GM18519 (cell line): Measurements from ENCODE around the gene C11orf86.

Experiments used
- ATAC-seq: cut with Tn5 transposase; IDR thresholded peaks from one replicate; pipeline ENCODE4 v1.9.1; 2021; ENCODE audit warnings: mild to moderate bottlenecking, moderate library complexity; ENCODE audit not compliant: unreplicated experiment, low FRiP score

The C11orf86 gene

DNA sequence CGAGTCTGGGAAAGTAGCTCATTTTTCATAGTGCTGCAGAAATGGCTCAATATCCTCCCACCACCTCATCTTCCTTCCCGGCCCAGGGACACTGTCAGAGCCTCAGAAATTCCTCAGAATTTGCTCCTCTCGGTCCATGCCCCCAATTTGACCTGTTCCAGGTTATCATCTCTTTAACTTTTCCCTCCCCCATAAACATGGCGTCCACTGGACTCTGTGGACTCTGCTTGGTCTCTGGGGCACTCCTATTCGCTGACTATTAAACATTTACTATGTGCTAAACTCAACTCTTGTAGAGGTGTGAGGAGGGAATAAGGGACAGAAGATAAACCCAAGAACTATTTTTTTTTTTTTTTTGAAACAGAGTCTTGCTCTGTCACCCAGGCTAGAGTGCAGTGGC is 8.8 kb upstream of the C11orf86 start:
- no peak for ATAC-seq

- no peak for ATAC-seq
Observed at GRCh38 chr11:66967670-66968425, 7.3 kb upstream of the C11orf86 start.

GRCh38 chr11:66969584-66970225 is 5.4 kb upstream of the C11orf86 start:
- no peak for ATAC-seq

DNA sequence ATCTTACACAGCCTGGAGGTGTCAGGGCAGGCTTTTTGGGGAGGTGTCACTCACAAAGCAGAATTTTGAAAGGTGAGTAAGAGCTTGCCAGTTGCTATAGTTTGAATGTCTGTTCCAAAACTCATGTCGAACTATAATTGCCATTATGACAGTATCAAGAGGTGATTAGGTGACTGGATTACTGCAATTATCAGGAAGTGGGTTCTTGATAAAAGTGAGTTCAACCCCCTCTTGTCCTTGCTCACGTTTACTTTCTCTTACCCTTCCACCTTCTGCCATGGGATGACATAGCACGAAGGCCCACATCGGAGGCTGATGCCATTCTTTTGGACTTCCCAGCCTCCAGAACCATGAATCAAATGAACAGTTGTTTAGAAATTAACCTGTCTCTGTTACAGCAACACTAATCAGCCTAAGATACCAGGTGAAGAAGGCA is 4.7 kb upstream of the C11orf86 start:
- ATAC-seq = no peak

GRCh38 chr11:66970807-66971442 is 4.2 kb upstream of the C11orf86 start:
- ATAC-seq = no peak

GRCh38 chr11:66971488-66971887 is 3.6 kb upstream of the C11orf86 start:
- ATAC-seq = no peak

DNA sequence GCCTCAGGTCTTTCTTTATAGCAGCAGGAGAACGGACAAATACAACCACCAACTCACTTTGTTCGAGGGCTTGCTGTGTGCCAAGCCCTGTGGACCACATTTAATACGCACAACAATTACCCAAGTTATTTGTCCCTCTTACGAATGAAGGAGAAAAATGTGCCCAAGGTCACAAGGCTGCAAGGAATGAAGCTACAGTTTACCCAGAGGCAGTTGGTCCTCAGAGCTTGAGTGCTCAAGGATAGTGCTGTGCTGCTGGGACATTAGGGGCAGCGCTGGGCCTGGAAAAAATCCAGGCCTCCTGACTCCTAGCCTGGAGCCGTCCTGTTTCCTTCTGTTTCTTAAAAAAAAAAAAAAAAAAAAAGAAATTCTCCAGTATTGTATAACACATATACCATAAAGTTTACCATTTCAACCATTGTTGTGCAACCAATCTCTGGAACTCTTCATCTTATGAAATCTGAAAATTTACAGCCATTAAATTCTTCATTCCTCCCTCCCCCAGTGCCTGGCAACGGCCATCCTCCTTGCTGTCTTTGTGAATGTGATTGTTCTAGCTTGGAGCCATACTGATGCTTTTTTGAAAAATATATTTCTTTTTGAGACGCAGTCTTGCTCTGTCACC is 1.0 kb upstream of the C11orf86 start:
- ATAC-seq = no peak

GRCh38 chr11:66975405-66976027 is 412 bp downstream of the C11orf86 start:
- no peak for ATAC-seq

DNA sequence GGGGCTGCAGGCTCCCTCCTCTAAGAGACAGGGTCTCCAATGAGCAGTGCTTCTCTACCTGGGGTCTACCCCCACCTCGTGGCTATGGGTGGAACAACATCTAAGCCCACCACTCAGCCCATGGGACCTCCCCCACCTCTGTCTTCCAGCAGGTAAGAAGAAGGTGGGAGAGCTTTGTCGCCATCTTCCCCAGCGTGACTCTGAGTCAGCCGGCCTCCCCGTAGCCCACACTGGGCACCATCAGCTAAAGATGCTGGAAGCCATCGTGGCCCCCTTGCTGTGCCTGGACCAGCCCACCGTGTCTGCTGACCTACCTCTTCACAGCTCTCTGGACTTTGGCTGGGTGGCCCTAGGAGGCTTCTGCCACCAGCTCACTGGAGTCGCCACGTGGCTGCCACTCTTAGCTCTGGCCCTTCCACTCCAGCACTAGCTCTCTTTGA is 944 bp downstream of the C11orf86 start:
- ATAC-seq = no peak

GRCh38 chr11:66976925-66977324 is 1.8 kb downstream of the C11orf86 start:
- ATAC-seq = no peak

- ATAC-seq = no peak
Observed at GRCh38 chr11:66978229-66978628, 3.1 kb downstream of the C11orf86 start.

- no peak for ATAC-seq
Observed at GRCh38 chr11:66978717-66979116, 3.6 kb downstream of the C11orf86 start.

DNA sequence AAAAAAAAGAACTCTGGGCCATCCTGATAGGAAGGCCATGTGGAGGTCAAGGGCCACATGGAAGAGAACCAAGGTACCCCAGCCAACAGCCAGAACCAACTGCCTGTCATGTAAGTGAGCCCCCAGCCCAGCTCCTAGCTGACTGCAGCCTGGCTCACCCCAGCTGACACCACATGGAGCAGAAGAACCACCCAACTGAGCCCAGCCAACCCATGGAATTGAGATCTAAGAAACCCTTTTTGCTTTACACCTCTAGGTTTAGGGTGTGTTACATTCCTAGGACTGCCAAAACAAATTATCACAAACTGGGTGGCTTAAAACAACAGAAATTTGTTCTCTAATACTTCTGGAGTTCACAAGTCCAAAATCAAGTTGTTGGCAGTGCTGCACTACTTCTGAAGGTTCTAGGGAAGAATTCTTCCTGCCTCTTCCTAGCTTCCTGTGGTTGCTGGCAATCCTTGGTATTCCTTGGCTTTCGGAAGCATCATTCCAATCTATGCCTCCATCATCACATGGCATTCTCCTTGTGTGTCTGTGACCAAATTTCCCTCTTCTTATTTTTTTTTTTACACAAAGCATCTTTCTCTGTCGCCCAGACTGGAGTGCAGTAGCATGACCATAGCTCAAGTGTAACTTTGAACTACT is 4.4 kb downstream of the C11orf86 start:
- ATAC-seq = no peak

DNA sequence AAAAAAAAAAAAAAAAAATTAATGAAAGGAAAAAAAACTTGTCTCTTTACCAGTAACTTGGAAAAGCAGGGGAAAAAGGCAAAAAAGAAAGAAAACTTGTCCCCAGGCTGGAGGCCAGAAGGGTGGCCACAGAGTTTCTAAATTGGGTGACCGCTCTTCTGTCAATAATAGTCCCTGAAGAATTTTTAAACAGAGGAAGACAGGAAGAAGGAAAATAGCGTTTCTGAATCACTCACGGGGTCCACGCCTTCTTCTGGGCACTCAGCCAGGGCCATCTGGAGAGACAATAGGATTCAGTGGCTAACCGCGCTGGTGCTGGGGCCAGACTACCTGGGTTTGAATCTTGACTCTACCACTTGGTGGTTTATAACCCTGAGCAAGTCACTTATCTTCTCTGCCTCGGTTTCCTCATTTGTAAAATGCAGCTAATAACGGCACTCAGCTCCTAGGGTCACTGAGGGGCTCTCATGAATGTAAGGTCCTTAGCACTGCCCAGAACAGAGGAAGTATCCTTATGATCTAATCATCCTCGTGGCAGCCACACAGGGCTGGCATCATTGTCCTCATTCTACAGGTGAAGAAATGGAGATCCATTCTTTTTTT is 7.0 kb downstream of the C11orf86 start:
- ATAC-seq = no peak

DNA sequence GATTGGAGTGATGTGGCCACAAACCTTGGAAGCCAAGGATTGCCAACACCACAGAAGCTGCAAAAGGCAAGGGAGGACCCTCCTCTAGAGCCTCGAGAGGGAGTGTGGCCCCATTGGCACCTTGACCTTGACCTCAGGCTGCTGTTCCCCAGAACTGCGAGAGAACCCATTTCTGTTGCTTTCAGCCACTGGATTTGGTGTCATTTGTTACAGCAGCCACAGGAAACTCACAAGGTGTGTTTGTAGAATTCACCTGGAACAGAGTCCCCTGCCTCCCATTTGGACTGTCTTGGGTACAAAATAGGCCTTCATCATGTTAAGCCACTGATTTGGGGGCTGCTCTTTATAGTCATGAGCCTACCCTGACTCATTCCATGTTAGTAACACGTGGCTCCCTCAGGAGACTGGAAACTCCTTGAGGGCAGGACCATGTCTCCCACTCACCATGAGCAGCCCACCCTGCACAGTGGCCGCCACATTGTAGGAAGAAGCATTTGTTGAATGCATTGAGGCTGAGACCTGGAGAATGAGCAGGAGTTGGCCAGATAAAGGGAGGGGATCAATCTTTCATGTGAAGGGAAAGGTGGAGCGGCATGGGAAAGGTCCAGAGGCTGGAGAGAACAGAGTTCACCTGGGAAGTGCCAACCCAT is 8.3 kb downstream of the C11orf86 start:
- ATAC-seq = no peak

- no peak for ATAC-seq
Observed at GRCh38 chr11:66985508-66986177, 10.5 kb downstream of the C11orf86 start.

DNA sequence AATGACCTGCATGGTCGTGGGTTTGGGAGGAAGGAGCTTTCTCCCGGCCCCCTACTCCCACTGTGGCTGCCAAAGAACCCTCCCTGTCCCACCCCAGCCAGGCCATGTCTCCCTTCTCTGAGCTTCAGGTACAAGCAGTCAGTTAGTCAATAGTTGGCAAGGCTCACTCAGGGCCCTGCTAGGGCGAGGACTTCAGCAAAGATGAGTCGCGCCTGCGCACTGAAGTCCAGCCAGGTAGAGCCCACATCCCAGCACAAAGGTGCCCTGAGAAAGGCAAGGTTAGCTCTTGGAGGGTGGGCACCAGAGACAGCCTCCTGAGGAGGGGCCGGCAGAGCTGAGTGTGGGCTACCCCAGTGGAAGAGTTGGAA is 11.1 kb downstream of the C11orf86 start:
- ATAC-seq = no peak

DNA sequence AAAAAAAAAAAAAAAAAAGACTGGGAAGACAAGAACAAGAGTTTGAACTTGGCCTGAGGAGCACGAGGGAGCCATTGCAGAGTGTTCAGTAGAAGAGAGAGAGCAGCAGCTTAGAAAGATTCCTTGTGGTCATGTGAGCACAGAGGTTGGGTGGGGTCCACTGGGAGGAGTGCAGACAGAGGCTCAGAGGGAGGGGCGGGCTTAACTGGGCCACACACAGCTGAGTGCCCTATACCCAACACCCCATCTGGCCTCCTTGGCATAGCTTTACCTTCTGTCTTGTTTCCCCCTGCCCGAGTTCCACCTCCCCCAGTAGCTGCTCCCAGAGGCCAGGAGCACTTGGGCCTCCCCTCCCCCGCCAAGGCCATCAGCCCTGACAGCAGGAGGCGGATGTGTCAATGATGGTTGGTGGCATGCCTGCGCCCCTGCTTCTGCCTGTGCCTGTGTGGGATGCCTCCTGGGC is 12.1 kb downstream of the C11orf86 start:
- no peak for ATAC-seq
